Neural cell (in vitro differentiated cells): ENCODE results near the gene ATP8B1. TPM values are rescaled to one million over a fixed set of nuclear protein-coding genes. Genes with fewer than 3 reads are reported as not detected.

Experiments used
- H2AFZ ChIP-seq: fragments of 200-600, 300-800 bp; sonication (generic), shearing (Covaris generic); 2 replicates; pipeline ENCODE4 v1.6.0; 2014; ENCODE audit warnings: low read depth, mild to moderate bottlenecking, antibody characterized with exemption, low read length, moderate library complexity
- H3F3A ChIP-seq: fragments of 200-600 bp; shearing (Covaris generic); 2 replicates; pipeline ENCODE4 v1.6.1; 2016; ENCODE audit warnings: mild to moderate bottlenecking, moderate library complexity, mixed read lengths, antibody characterized with exemption, low read length; ENCODE audit not compliant: insufficient read depth, poor library complexity, severe bottlenecking
- H3K27ac ChIP-seq: fragments of 200-600, 300-800 bp; sonication (generic), shearing (Covaris generic); 2 replicates; pipeline ENCODE4 v1.5.1; 2014; ENCODE audit warnings: mild to moderate bottlenecking, low read length, moderate library complexity
- H3K27me3 ChIP-seq: fragments of 300-800, 200-600 bp; sonication (generic), shearing (Covaris generic); 2 replicates; pipeline ENCODE4 v1.6.0; 2014; ENCODE audit warnings: mild to moderate bottlenecking, low read depth, low read length, moderate library complexity; ENCODE audit not compliant: insufficient read depth
- H3K36me3 ChIP-seq: fragments of 300-800, 200-600 bp; sonication (generic), shearing (Covaris generic); 2 replicates; pipeline ENCODE4 v1.5.1; 2014; ENCODE audit warnings: mild to moderate bottlenecking, antibody characterized with exemption, low read length, moderate library complexity; ENCODE audit not compliant: insufficient read depth
- H3K4me2 ChIP-seq: fragments of 300-800, 200-600 bp; sonication (generic), shearing (Covaris generic); 2 replicates; pipeline ENCODE4 v1.6.0; 2014; ENCODE audit warnings: mild to moderate bottlenecking, low read length
- H3K4me3 ChIP-seq: fragments of 300-800, 200-600 bp; sonication (generic), shearing (Covaris generic); 2 replicates; pipeline ENCODE4 v1.5.1; 2014; ENCODE audit warnings: mild to moderate bottlenecking, low read length, moderate library complexity
- H3K79me2 ChIP-seq: fragments of 200-600 bp; shearing (Covaris generic); replicated peaks from 2 replicates; pipeline ENCODE4 v1.6.0; 2014; ENCODE audit warnings: mild to moderate bottlenecking, low read length, moderate library complexity; ENCODE audit not compliant: insufficient read depth
- H3K9ac ChIP-seq: fragments of 300-800, 200-600 bp; sonication (generic), shearing (Covaris generic); 2 replicates; pipeline ENCODE4 v1.6.1; 2016; ENCODE audit warnings: mild to moderate bottlenecking, low read length, mixed read lengths
- H3K9me2 ChIP-seq: fragments of 200-600 bp; shearing (Covaris generic); 2 replicates; pipeline ENCODE4 v1.6.1; 2016; ENCODE audit warnings: mild to moderate bottlenecking, low read length, mixed read lengths; ENCODE audit not compliant: insufficient read depth
- H3K9me3 ChIP-seq: fragments of 200-600, 300-800 bp; sonication (generic), shearing (Covaris generic); 2 replicates; pipeline ENCODE4 v1.6.1; 2016; ENCODE audit warnings: mild to moderate bottlenecking, mixed run types, low read length, moderate library complexity, mixed read lengths
- H4K20me1 ChIP-seq: fragments of 200-600 bp; shearing (Covaris generic); 2 replicates; pipeline ENCODE4 v1.6.1; 2016; ENCODE audit warnings: mild to moderate bottlenecking, mixed run types; ENCODE audit not compliant: insufficient read depth
- EP300 ChIP-seq: fragments of 450-650 bp; conservative IDR thresholded peaks from 2 replicates; pipeline ENCODE4 v1.6.1; 2014; ENCODE audit warnings: antibody characterized with exemption, mild to moderate bottlenecking, moderate library complexity; ENCODE audit not compliant: poor library complexity, severe bottlenecking
- EZH2 ChIP-seq: fragments of 200-600, 300-800 bp; shearing (Covaris generic), sonication (generic); IDR thresholded peaks from 2 replicates; pipeline ENCODE4 v1.6.1; 2014; ENCODE audit warnings: antibody characterized with exemption, low read length, borderline replicate concordance, mild to moderate bottlenecking; ENCODE audit not compliant: insufficient read depth, poor library complexity, severe bottlenecking
- MXI1 ChIP-seq: fragments of 450-650 bp; conservative IDR thresholded peaks from 2 replicates; pipeline ENCODE4 v1.6.1; 2014; ENCODE audit warnings: antibody characterized with exemption, mild to moderate bottlenecking; ENCODE audit not compliant: poor library complexity, severe bottlenecking
- POLR2AphosphoS5 ChIP-seq: IDR thresholded peaks from 2 replicates; pipeline ENCODE4 v1.6.1; 2012
- RAD21 ChIP-seq: fragments of 450-650 bp; conservative IDR thresholded peaks from 2 replicates; pipeline ENCODE4 v1.6.1; 2014; ENCODE audit warnings: antibody characterized with exemption, mild to moderate bottlenecking, moderate library complexity
- SMC3 ChIP-seq: fragments of 450-650 bp; conservative IDR thresholded peaks from 2 replicates; pipeline ENCODE4 v1.6.1; 2014; ENCODE audit warnings: antibody characterized with exemption, mild to moderate bottlenecking, moderate library complexity; ENCODE audit not compliant: poor library complexity
- TAF1 ChIP-seq: IDR thresholded peaks from 2 replicates; pipeline ENCODE4 v1.6.1; 2012; ENCODE audit warnings: low read depth
- polyA plus RNA-seq: library from polyadenylated mRNA; depleted of rRNA; stranded (reverse); fragments of >200 nt; gene quantifications from 2 replicates; pipeline ENCODE4 v1.2.3, GENCODE V29; 2014
- TF ChIP-seq, protein P1 (sequence below): IDR thresholded peaks from 2 replicates; pipeline ENCODE4 v1.6.1; 2012; ENCODE audit warnings: borderline replicate concordance
- TF ChIP-seq, protein P2 (sequence below): fragments of 450-650 bp; IDR thresholded peaks from 2 replicates; pipeline ENCODE4 v1.5.1; 2014; ENCODE audit warnings: antibody characterized with exemption, mild to moderate bottlenecking, moderate library complexity; ENCODE audit not compliant: poor library complexity, severe bottlenecking

The ATP8B1 gene
- polyA plus RNA-seq, 1 donor from 2014 or later, result not detected

DNA sequence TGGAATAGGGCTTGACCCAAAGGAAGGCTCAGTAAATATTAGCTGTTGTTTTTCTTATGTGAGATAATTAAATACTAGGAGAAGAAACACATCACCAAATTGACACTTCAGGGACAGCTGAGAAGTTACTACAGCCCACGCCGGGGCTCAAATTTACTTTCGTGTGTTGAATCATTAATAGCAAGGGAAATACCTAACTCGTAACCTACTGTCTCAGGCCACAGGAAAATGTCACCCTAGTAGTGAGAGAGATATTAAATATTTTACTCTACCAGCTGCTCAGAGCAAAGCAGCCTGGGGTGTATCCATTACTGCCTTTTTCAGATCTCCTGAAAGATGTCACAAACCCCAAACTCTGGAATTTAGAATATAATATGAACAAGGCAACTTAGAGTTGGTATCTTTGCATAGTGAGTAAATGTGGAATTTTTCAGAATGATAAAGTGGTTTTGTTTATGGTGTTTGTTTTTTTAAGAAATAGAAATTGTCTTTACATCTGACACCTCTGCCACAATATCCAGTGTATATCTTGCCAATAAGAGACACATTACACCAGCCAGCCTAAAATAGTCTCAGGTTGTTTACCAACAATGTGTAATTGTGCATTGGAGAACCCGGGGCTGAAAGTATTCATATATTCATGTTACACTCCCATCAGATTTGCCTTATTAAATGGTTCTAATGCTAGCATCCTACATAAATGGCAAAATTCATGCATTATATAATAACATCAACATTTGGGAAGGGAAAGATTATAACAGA lies 48.4 kb downstream of the ATP8B1 start:
- Histone ChIP-seq H3K27me3 (no peaks in the 10 kb centered on the region), H3F3A (no peaks in the 10 kb centered on the region), H3K9me3 (no peaks in the 10 kb centered on the region), H2AFZ (no peak overlapping the region), H3K36me3 (no peaks in the 10 kb centered on the region), H3K4me2 (no peak overlapping the region), H3K9me2 (no peaks in the 10 kb centered on the region), H3K79me2 (no peaks in the 10 kb centered on the region), H4K20me1 (no peaks in the 10 kb centered on the region), H3K9ac (no peak overlapping the region), H3K27ac (no peak overlapping the region), H3K4me3 (no peak overlapping the region)
- TF ChIP-seq, protein P1, sequence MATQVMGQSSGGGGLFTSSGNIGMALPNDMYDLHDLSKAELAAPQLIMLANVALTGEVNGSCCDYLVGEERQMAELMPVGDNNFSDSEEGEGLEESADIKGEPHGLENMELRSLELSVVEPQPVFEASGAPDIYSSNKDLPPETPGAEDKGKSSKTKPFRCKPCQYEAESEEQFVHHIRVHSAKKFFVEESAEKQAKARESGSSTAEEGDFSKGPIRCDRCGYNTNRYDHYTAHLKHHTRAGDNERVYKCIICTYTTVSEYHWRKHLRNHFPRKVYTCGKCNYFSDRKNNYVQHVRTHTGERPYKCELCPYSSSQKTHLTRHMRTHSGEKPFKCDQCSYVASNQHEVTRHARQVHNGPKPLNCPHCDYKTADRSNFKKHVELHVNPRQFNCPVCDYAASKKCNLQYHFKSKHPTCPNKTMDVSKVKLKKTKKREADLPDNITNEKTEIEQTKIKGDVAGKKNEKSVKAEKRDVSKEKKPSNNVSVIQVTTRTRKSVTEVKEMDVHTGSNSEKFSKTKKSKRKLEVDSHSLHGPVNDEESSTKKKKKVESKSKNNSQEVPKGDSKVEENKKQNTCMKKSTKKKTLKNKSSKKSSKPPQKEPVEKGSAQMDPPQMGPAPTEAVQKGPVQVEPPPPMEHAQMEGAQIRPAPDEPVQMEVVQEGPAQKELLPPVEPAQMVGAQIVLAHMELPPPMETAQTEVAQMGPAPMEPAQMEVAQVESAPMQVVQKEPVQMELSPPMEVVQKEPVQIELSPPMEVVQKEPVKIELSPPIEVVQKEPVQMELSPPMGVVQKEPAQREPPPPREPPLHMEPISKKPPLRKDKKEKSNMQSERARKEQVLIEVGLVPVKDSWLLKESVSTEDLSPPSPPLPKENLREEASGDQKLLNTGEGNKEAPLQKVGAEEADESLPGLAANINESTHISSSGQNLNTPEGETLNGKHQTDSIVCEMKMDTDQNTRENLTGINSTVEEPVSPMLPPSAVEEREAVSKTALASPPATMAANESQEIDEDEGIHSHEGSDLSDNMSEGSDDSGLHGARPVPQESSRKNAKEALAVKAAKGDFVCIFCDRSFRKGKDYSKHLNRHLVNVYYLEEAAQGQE, result no peak
- TF ChIP-seq EZH2, result no peak
- no peak for TF ChIP-seq TAF1
- TF ChIP-seq SMC3, result no peak
- TF ChIP-seq, protein P2, sequence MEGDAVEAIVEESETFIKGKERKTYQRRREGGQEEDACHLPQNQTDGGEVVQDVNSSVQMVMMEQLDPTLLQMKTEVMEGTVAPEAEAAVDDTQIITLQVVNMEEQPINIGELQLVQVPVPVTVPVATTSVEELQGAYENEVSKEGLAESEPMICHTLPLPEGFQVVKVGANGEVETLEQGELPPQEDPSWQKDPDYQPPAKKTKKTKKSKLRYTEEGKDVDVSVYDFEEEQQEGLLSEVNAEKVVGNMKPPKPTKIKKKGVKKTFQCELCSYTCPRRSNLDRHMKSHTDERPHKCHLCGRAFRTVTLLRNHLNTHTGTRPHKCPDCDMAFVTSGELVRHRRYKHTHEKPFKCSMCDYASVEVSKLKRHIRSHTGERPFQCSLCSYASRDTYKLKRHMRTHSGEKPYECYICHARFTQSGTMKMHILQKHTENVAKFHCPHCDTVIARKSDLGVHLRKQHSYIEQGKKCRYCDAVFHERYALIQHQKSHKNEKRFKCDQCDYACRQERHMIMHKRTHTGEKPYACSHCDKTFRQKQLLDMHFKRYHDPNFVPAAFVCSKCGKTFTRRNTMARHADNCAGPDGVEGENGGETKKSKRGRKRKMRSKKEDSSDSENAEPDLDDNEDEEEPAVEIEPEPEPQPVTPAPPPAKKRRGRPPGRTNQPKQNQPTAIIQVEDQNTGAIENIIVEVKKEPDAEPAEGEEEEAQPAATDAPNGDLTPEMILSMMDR, result no peak
- TF ChIP-seq POLR2AphosphoS5, result no peak
- no peak for TF ChIP-seq MXI1
- no peak for TF ChIP-seq EP300
- no peak for TF ChIP-seq RAD21

DNA sequence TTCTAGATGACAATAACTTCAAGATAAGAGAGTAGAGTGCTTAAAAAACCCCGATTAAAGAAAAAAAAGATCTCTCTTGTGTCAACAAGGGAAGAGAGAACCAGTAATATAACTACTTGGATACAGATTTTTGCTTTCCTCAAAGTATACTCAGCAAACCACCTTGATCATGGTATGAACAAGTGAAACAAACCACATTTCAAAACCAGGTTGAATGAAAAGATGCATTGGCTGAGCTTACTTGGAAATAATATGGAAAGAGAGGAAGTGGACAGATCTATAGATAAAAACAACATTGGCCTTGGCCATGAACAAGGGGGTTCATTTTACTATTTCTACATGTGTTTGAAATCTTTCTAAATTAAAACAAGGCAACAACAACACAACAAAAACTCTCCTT lies 50.1 kb downstream of the ATP8B1 start:
- TF ChIP-seq, protein P1, result no peak
- TF ChIP-seq POLR2AphosphoS5 (no peak), EP300 (no peak), TAF1 (no peak), MXI1 (no peak), EZH2 (no peak), SMC3 (no peak), RAD21 (no peak)
- TF ChIP-seq, protein P2, result no peak
- Histone ChIP-seq H3F3A (no peaks in the 10 kb centered on the region), H3K9me2 (no peaks in the 10 kb centered on the region), H3K4me2 (no peak overlapping the region), H3K4me3 (no peak overlapping the region), H3K27me3 (no peaks in the 10 kb centered on the region), H3K27ac (no peak overlapping the region), H4K20me1 (no peaks in the 10 kb centered on the region), H2AFZ (no peak overlapping the region), H3K79me2 (no peaks in the 10 kb centered on the region), H3K9me3 (no peaks in the 10 kb centered on the region), H3K36me3 (no peaks in the 10 kb centered on the region), H3K9ac (no peak overlapping the region)
